ENCODE results near the gene SEPTIN7.

SEPTIN7 gene

DNA sequence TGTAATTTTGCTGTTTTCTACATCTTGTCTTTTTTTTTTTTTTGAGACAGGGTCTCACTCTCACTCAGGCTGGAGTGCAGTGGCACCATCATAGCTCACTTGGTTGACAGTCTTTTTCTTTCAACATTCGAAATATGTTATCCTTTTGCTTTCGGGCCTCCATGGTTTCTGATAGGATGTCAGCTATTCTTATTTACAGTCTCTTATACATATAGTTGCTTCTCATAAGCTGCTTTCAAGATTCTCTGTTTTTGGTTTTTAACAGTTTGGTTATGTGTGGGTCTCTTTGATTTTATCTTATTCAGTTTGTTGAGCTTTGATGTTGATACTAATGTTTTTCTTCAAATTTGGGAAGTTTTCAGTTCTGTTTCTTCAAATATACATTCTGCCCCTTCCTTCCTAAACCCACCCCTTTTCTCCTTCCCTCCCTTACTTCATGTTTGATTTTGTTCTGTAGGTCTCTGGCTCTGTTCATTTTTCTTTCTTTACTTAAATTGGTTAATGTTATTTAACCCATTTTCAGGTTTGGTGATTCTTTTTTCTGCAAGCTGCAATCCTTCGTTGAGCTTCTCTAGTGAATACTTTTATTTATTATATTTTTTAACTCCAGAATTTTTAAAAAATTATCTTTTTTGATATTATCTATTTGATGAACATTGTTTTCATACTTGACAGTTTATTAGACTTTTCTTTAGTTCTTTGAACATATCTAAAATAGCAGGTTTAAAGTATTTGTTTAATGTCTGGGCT is 19.3 kb downstream of the SEPTIN7 start:
- no peak overlapping the region for H2AFZ ChIP-seq (ENCODE audit: low read depth, low read length)
- no peak for ATAC-seq (ENCODE audit: insufficient read depth, low read depth)
- DNase-seq, result no peak
- TF ChIP-seq, protein P1, sequence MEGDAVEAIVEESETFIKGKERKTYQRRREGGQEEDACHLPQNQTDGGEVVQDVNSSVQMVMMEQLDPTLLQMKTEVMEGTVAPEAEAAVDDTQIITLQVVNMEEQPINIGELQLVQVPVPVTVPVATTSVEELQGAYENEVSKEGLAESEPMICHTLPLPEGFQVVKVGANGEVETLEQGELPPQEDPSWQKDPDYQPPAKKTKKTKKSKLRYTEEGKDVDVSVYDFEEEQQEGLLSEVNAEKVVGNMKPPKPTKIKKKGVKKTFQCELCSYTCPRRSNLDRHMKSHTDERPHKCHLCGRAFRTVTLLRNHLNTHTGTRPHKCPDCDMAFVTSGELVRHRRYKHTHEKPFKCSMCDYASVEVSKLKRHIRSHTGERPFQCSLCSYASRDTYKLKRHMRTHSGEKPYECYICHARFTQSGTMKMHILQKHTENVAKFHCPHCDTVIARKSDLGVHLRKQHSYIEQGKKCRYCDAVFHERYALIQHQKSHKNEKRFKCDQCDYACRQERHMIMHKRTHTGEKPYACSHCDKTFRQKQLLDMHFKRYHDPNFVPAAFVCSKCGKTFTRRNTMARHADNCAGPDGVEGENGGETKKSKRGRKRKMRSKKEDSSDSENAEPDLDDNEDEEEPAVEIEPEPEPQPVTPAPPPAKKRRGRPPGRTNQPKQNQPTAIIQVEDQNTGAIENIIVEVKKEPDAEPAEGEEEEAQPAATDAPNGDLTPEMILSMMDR (IDR thresholded peaks at IDR 0.05; ENCODE audit: borderline replicate concordance, extremely low read depth, low read length, poor library complexity, severe bottlenecking), result no peak
- no peak for TF ChIP-seq EZH2 (IDR thresholded peaks at IDR 0.05; ENCODE audit: borderline replicate concordance, low read depth, low read length, severe bottlenecking)
- H3K9ac ChIP-seq (ENCODE audit: low read depth, low read length), result no peak overlapping the region
- H3K36me3 ChIP-seq (ENCODE audit: insufficient read depth, low read length), result no peaks in the 10 kb centered on the region; the same call in 1 of the 2 replicates
- H3K4me3 ChIP-seq (ENCODE audit: low read depth in 1 of 2, low read length in 2 of 2), result no peak overlapping the region
- H3K79me2 ChIP-seq (ENCODE audit: insufficient read depth, low read length), result peaks cover 100% of the 10 kb centered on the region
- peaks cover 23% of the 10 kb centered on the region for H3K4me1 ChIP-seq (ENCODE audit: insufficient read depth, low read length)
- H3K27ac ChIP-seq (ENCODE audit: low read length), result no peak overlapping the region
- no peaks in the 10 kb centered on the region for H3K27me3 ChIP-seq (ENCODE audit: insufficient read depth, low read length, poor library complexity)
- H3K4me2 ChIP-seq (ENCODE audit: insufficient read depth, low read length), result no peak overlapping the region
- peaks cover 89% of the 10 kb centered on the region for H4K20me1 ChIP-seq (ENCODE audit: insufficient read depth, low read length)
- H3K9me3 ChIP-seq (ENCODE audit: insufficient read depth, low read length, severe bottlenecking), result no peaks in the 10 kb centered on the region

DNA sequence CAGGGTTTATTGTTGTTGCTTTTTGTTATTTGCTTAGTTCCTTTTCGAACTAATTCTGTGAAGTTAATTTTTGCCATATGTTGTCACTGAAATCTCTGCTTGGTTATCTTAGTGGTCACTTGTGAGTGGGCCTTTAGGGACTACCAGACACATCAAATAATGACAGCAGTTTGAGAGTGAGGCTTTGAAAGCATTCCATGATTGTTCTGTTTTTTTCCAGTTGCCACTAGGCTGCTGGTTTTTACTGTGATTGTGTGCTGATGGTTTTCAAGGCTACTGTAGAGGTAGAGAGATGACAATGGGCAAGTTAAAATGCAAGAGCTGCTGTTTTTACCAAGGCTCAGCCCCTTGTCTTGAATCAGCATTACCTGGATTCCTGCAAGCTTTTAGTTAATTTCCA is 20.0 kb downstream of the SEPTIN7 start:
- DNase-seq (no peak), ATAC-seq (ENCODE audit: insufficient read depth, low read depth) (no peak)
- H3K4me1 ChIP-seq (ENCODE audit: insufficient read depth, low read length), result peaks cover 23% of the 10 kb centered on the region
- no peaks in the 10 kb centered on the region for H3K27me3 ChIP-seq (ENCODE audit: insufficient read depth, low read length, poor library complexity)
- peaks cover 91% of the 10 kb centered on the region for H4K20me1 ChIP-seq (ENCODE audit: insufficient read depth, low read length)
- no peak for TF ChIP-seq EZH2 (IDR thresholded peaks at IDR 0.05; ENCODE audit: borderline replicate concordance, low read depth, low read length, severe bottlenecking)
- TF ChIP-seq, protein P1 (IDR thresholded peaks at IDR 0.05; ENCODE audit: borderline replicate concordance, extremely low read depth, low read length, poor library complexity, severe bottlenecking), result no peak
- no peak overlapping the region for H3K27ac ChIP-seq (ENCODE audit: low read length)
- no peak overlapping the region for H3K9ac ChIP-seq (ENCODE audit: low read depth, low read length)
- H3K4me2 ChIP-seq (ENCODE audit: insufficient read depth, low read length), result no peak overlapping the region
- H2AFZ ChIP-seq (ENCODE audit: low read depth, low read length), result no peak overlapping the region
- peaks cover 100% of the 10 kb centered on the region for H3K79me2 ChIP-seq (ENCODE audit: insufficient read depth, low read length)
- H3K36me3 ChIP-seq (ENCODE audit: insufficient read depth, low read length), result no peaks in the 10 kb centered on the region; the same call in 1 of the 2 replicates
- no peaks in the 10 kb centered on the region for H3K9me3 ChIP-seq (ENCODE audit: insufficient read depth, low read length, severe bottlenecking)
- H3K4me3 ChIP-seq (ENCODE audit: low read depth in 1 of 2, low read length in 2 of 2), result no peak overlapping the region

DNA sequence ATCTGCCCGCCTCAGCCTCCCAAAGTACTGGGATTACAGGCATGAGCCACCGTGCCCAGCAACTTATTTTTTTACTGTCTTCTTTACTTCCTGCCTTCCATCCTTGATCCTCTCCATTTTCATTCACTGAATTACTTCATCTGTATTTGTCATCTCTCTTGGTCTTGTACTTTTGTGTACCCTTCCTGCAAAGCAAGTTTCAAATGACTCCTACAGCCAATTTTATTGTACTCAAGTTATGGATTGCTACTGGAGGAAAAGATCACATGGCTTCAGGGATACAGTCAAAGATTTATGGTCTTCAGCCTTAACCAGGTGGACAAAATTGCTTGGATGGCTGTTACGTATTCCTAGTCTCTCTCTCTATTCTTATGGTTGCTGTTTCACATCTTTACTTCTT is 22.6 kb downstream of the SEPTIN7 start:
- Histone ChIP-seq H3K79me2 (ENCODE audit: insufficient read depth, low read length) (peaks cover 100% of the 10 kb centered on the region), H3K36me3 (ENCODE audit: insufficient read depth, low read length) (no peaks in the 10 kb centered on the region; the same call in 1 of the 2 replicates), H3K4me2 (ENCODE audit: insufficient read depth, low read length) (no peak overlapping the region), H3K27me3 (ENCODE audit: insufficient read depth, low read length, poor library complexity) (no peaks in the 10 kb centered on the region), H3K9me3 (ENCODE audit: insufficient read depth, low read length, severe bottlenecking) (no peaks in the 10 kb centered on the region), H3K4me3 (ENCODE audit: low read depth in 1 of 2, low read length in 2 of 2) (no peak overlapping the region), H4K20me1 (ENCODE audit: insufficient read depth, low read length) (peaks cover 82% of the 10 kb centered on the region), H3K4me1 (ENCODE audit: insufficient read depth, low read length) (peaks cover 16% of the 10 kb centered on the region), H3K9ac (ENCODE audit: low read depth, low read length) (no peak overlapping the region), H2AFZ (ENCODE audit: low read depth, low read length) (no peak overlapping the region), H3K27ac (ENCODE audit: low read length) (no peak overlapping the region)
- no peak for ATAC-seq (ENCODE audit: insufficient read depth, low read depth)
- no peak for TF ChIP-seq EZH2 (IDR thresholded peaks at IDR 0.05; ENCODE audit: borderline replicate concordance, low read depth, low read length, severe bottlenecking)
- TF ChIP-seq, protein P1 (IDR thresholded peaks at IDR 0.05; ENCODE audit: borderline replicate concordance, extremely low read depth, low read length, poor library complexity, severe bottlenecking), result no peak
- DNase-seq, result no peak
